A549 (cell line): Measurements from ENCODE around the gene ZNF335. TPM values are rescaled to one million over a fixed set of nuclear protein-coding genes. Genes with fewer than 3 reads are reported as not detected.

ENCODE experiments used
- ATAC-seq, 2 experiments: fragments of 200-7000 bp in 1 of 2; fragments of >200 bp in 1 of 2; cut with Nextera tagmentation in 1 of 2; cut with Tn5 transposase in 1 of 2; 3 replicates each; pipeline versions ENCODE4 v1.8.0 to v1.9.1; 2018 to 2020; ENCODE audit warnings: mild to moderate bottlenecking in 1 of 2, moderate library complexity in 1 of 2
- CTCF ChIA-PET: fragments of 300-600 bp; sonication (Branson Sonifier 250); formaldehyde crosslinking; extraction: SDS; loops from one replicate; lab custom pipeline; 2021; ENCODE audit warnings: antibody characterized with exemption, inconsistent platforms; lab: Yijun Ruan, JAX
- POLR2A ChIA-PET: fragments of 350-600 bp; formaldehyde crosslinking; extraction: SDS; loops from one replicate; lab custom pipeline; 2021; ENCODE audit warnings: antibody characterized with exemption, inconsistent platforms; lab: Yijun Ruan, JAX
- DNase-seq, 2 experiments: peaks; one replicate each; pipeline versions ENCODE4 v3.0.0 to v3.0.0-alpha.2; 2011 to 2016; ENCODE audit warnings: low read depth in 1 of 2, low spot score in 1 of 2
- FAIRE-seq: peaks from 2 replicates; lab custom pipeline; 2011; peaks lifted over from hg19 to GRCh38; lab: Jason Lieb, UNC
- H3K27ac ChIP-seq, 2 experiments: fragments of >200 bp; sonication (Bioruptor Twin); formaldehyde crosslinking; 3 replicates each; pipeline ENCODE4 v1.5.1; 2016 to 2017
- H3K4me1 ChIP-seq: fragments of >200 bp; sonication (Bioruptor Twin); formaldehyde crosslinking; 3 replicates; pipeline ENCODE4 v1.6.1; 2016
- H3K4me2 ChIP-seq: fragments of >200 bp; sonication (Bioruptor Twin); formaldehyde crosslinking; 3 replicates; pipeline ENCODE4 v1.6.1; 2016
- H3K4me3 ChIP-seq: fragments of >200 bp; sonication (Bioruptor Twin); formaldehyde crosslinking; 3 replicates; pipeline ENCODE4 v1.5.1; 2016
- H3K9me3 ChIP-seq: fragments of >200 bp; sonication (Bioruptor Twin); formaldehyde crosslinking; 3 replicates; pipeline ENCODE4 v1.6.1; 2016
- CBX8 ChIP-seq: fragments of 200-600 bp; sonication (generic); IDR thresholded peaks from 2 replicates; pipeline ENCODE4 v1.6.1; 2016
- CEBPB ChIP-seq, 2 experiments: fragments of >200 bp in 1 of 2; sonication (Bioruptor Twin) in 1 of 2; formaldehyde crosslinking in 1 of 2; IDR thresholded peaks; 2 replicates each; pipeline ENCODE4 v1.6.1; 2012 to 2016
- CHD4 ChIP-seq: fragments of 200-600 bp; sonication (generic); IDR thresholded peaks from 2 replicates; pipeline ENCODE4 v1.6.1; 2016; ENCODE audit warnings: antibody characterized with exemption, mild to moderate bottlenecking, borderline replicate concordance
- E2F6 ChIP-seq: IDR thresholded peaks from 2 replicates; pipeline ENCODE4 v1.6.1; 2012; ENCODE audit warnings: low read depth, borderline replicate concordance
- EHMT2 ChIP-seq: fragments of 200-600 bp; sonication (generic); IDR thresholded peaks from 2 replicates; pipeline ENCODE4 v1.6.1; 2016; ENCODE audit warnings: antibody characterized with exemption, low read depth, mild to moderate bottlenecking, moderate library complexity
- EP300 ChIP-seq, 2 experiments: fragments of >200 bp; sonication (Bioruptor Twin); formaldehyde crosslinking; IDR thresholded peaks; 2 replicates in 1 of 2; 3 replicates in 1 of 2; pipeline ENCODE4 v1.6.1; 2016 to 2017
- FOSB ChIP-seq: fragments of 250-450 bp; sonication (Bioruptor Pico); IDR thresholded peaks from 2 replicates; pipeline ENCODE4 v1.5.0; 2020; ENCODE audit warnings: mild to moderate bottlenecking, moderate library complexity
- FOSL2 ChIP-seq, 2 experiments: fragments of 450-650 bp in 1 of 2; fragments of >200 bp in 1 of 2; sonication (Bioruptor Twin) in 1 of 2; formaldehyde crosslinking; IDR thresholded peaks; 2 replicates each; pipeline versions ENCODE4 v1.5.0 to v1.6.1; 2016 to 2020; ENCODE audit warnings: mild to moderate bottlenecking in 1 of 2, moderate library complexity in 1 of 2
- FOXS1 ChIP-seq: fragments of 250-450 bp; sonication (Bioruptor Pico); IDR thresholded peaks from 2 replicates; pipeline ENCODE4 v1.5.0; 2020; ENCODE audit warnings: mild to moderate bottlenecking, moderate library complexity
- HOXA7 ChIP-seq: fragments of 250-450 bp; sonication (Bioruptor Pico); IDR thresholded peaks from 2 replicates; pipeline ENCODE4 v1.5.0; 2020; ENCODE audit warnings: mild to moderate bottlenecking, moderate library complexity
- HOXB13 ChIP-seq: fragments of 250-450 bp; sonication (Bioruptor Pico); IDR thresholded peaks from 2 replicates; pipeline ENCODE4 v1.5.0; 2020; ENCODE audit warnings: low read depth, mild to moderate bottlenecking, moderate library complexity
- HOXB5 ChIP-seq: fragments of 250-450 bp; sonication (Bioruptor Pico); IDR thresholded peaks from 2 replicates; pipeline ENCODE4 v1.5.0; 2020; ENCODE audit warnings: mild to moderate bottlenecking, moderate library complexity
- JUN ChIP-seq, 2 experiments: fragments of >200 bp; sonication (Bioruptor Twin); formaldehyde crosslinking; IDR thresholded peaks; 2 replicates in 1 of 2; 3 replicates in 1 of 2; pipeline ENCODE4 v1.6.1; 2016 to 2017
- MYC ChIP-seq: IDR thresholded peaks from 2 replicates; pipeline ENCODE4 v1.6.1; 2012; ENCODE audit warnings: mild to moderate bottlenecking, inconsistent platforms, low read length, improper control_type of control experiment, borderline replicate concordance
- NPAS2 ChIP-seq: fragments of 250-450 bp; sonication (Bioruptor Pico); IDR thresholded peaks from 2 replicates; pipeline ENCODE4 v1.8.0; 2022; ENCODE audit warnings: mild to moderate bottlenecking, moderate library complexity, borderline replicate concordance
- NR3C1 ChIP-seq: fragments of >200 bp; sonication (Bioruptor Twin); formaldehyde crosslinking; IDR thresholded peaks from 3 replicates; pipeline ENCODE4 v1.6.1; 2017
- POLR2A ChIP-seq: IDR thresholded peaks from 2 replicates; pipeline ENCODE4 v1.6.1; 2012; ENCODE audit warnings: mild to moderate bottlenecking, low read length
- RARB ChIP-seq: fragments of 250-450 bp; sonication (Bioruptor Pico); IDR thresholded peaks from 2 replicates; pipeline ENCODE4 v1.8.0; 2021; ENCODE audit warnings: mild to moderate bottlenecking, moderate library complexity
- RNF2 ChIP-seq: fragments of 200-600 bp; sonication (generic); IDR thresholded peaks from 2 replicates; pipeline ENCODE4 v1.6.1; 2016; ENCODE audit warnings: low read depth, mild to moderate bottlenecking, antibody characterized with exemption, moderate library complexity, borderline replicate concordance
- TFCP2L1 ChIP-seq: fragments of 250-450 bp; sonication (Bioruptor Pico); IDR thresholded peaks from 2 replicates; pipeline ENCODE4 v1.5.0; 2021; ENCODE audit warnings: mild to moderate bottlenecking
- TP53 ChIP-seq: fragments of 250-450 bp; sonication (Bioruptor Pico); IDR thresholded peaks from 2 replicates; pipeline ENCODE4 v1.5.0; 2021; ENCODE audit warnings: mild to moderate bottlenecking, moderate library complexity
- ZFP36 ChIP-seq: fragments of 450-650 bp; IDR thresholded peaks from 2 replicates; pipeline ENCODE4 v1.6.1; 2014; ENCODE audit warnings: borderline replicate concordance; ENCODE audit not compliant: partially characterized antibody
- ZSCAN20 ChIP-seq: fragments of 250-450 bp; sonication (Bioruptor Pico); IDR thresholded peaks from 2 replicates; pipeline ENCODE4 v1.8.0; 2022; ENCODE audit warnings: mild to moderate bottlenecking, moderate library complexity
- WGBS: methylation state at CpG from one replicate; pipeline ENCODE4 v1.1.6; 2017; ENCODE audit errors: missing lambda C conversion rate; 5-methylcytosine and 5-hydroxymethylcytosine counted together
- polyA plus RNA-seq, 4 experiments: library from polyadenylated mRNA; depleted of rRNA in 3 of 4; stranded (reverse); fragments of >200 nt; fragmentation: RNase III in 1 of 4; extraction: RNeasy Plus Mini Kit Qiagen cat#74134 plus additional on column Dnase treatment in 1 of 4; gene quantifications; 2 replicates in 3 of 4; 3 replicates in 1 of 4; pipeline ENCODE4 v1.2.3, GENCODE V29; 2011 to 2017
- TF ChIP-seq, protein P1 (sequence below): fragments of >200 bp; sonication (Bioruptor Twin); formaldehyde crosslinking; IDR thresholded peaks from 3 replicates; pipeline ENCODE4 v1.6.1; 2016
- TF ChIP-seq, protein P2 (sequence below): fragments of 200-600 bp; sonication (generic); IDR thresholded peaks from 2 replicates; pipeline ENCODE4 v1.6.1; 2016; ENCODE audit warnings: antibody characterized with exemption, mild to moderate bottlenecking, moderate library complexity
- TF ChIP-seq, protein P3 (sequence below): fragments of 250-450 bp; sonication (Bioruptor Pico); IDR thresholded peaks from 2 replicates; pipeline ENCODE4 v1.5.0; 2020; ENCODE audit warnings: low read depth, mild to moderate bottlenecking, moderate library complexity
- TF ChIP-seq, protein P4 (sequence below): fragments of 250-450 bp; sonication (Bioruptor Pico); IDR thresholded peaks from 2 replicates; pipeline ENCODE4 v1.5.0; 2021; ENCODE audit warnings: mild to moderate bottlenecking, moderate library complexity, borderline replicate concordance

The ZNF335 gene
- polyA plus RNA-seq, 2 of the 4 experiments (the other 2 are of a cell fraction), result 7.3 to 9.3 TPM

DNA sequence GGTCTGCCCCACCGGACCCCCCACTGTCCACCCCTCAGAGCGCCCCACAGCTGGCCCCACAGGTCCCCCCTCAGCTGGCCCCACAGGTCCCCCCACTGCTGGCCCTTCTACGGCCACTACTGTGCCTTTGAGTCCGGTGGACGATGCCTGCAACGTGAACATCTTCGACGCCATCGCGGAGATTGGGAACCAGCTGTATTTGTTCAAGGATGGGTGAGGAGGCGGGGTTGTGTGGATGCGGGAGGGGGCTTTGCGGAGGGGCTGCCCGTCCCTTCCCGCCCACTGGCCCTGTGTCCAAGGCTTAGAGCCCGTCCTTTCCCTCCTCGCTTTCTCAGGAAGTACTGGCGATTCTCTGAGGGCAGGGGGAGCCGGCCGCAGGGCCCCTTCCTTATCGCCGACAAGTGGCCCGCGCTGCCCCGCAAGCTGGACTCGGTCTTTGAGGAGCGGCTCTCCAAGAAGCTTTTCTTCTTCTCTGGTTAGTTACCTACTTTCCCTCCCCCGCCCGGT, 41.4 kb upstream of the ZNF335 start:
- ChIA-PET CTCF (interaction anchor here (0.7 to 20.1 kb wide), 60 partner anchors 10 to 468 kb away, joined by 3 to 450 read pairs (median 4); partner anchors contain the start of genes ELMO2, SLC12A5, ZNF335 and ZSWIM1), POLR2A (interaction anchor here (0.6 to 1.0 kb wide), 2 partner anchors 26 to 1587 kb away, joined by 5 read pairs; no protein-coding TSS in a partner anchor)
- DNase-seq (no peak), ATAC-seq (peak; percentile 3 to 19; a peak in 3 of 6 replicates), FAIRE-seq (no peak)
- Histone ChIP-seq H3K4me3 (peak overlapping the region; percentile 44; the same call in 2 of the 3 replicates), H3K27ac (no peak overlapping the region), H3K4me2 (peak overlapping the region; percentile 100), H3K4me1 (peaks cover 8% of the 10 kb centered on the region), H3K9me3 (no peaks in the 10 kb centered on the region)
- TF ChIP-seq HOXA7, result no peak
- no peak for TF ChIP-seq ZFP36
- TF ChIP-seq RNF2, result no peak
- TF ChIP-seq HOXB13 (CRISPR knock-in tag), result no peak
- no peak for TF ChIP-seq NR3C1
- no peak for TF ChIP-seq JUN (IDR thresholded peaks at IDR 0.05)
- no peak for TF ChIP-seq CEBPB (IDR thresholded peaks at IDR 0.05)
- TF ChIP-seq MYC, result no peak
- TF ChIP-seq CHD4, result no peak
- TF ChIP-seq, protein P1, sequence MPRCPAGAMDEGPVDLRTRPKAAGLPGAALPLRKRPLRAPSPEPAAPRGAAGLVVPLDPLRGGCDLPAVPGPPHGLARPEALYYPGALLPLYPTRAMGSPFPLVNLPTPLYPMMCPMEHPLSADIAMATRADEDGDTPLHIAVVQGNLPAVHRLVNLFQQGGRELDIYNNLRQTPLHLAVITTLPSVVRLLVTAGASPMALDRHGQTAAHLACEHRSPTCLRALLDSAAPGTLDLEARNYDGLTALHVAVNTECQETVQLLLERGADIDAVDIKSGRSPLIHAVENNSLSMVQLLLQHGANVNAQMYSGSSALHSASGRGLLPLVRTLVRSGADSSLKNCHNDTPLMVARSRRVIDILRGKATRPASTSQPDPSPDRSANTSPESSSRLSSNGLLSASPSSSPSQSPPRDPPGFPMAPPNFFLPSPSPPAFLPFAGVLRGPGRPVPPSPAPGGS, result no peak
- no peak for TF ChIP-seq FOSL2 (IDR thresholded peaks at IDR 0.05)
- no peak for TF ChIP-seq FOSL2 (CRISPR knock-in tag; IDR thresholded peaks at IDR 0.05)
- no peak for TF ChIP-seq CBX8
- TF ChIP-seq ZSCAN20 (CRISPR knock-in tag), result no peak
- TF ChIP-seq, protein P2, sequence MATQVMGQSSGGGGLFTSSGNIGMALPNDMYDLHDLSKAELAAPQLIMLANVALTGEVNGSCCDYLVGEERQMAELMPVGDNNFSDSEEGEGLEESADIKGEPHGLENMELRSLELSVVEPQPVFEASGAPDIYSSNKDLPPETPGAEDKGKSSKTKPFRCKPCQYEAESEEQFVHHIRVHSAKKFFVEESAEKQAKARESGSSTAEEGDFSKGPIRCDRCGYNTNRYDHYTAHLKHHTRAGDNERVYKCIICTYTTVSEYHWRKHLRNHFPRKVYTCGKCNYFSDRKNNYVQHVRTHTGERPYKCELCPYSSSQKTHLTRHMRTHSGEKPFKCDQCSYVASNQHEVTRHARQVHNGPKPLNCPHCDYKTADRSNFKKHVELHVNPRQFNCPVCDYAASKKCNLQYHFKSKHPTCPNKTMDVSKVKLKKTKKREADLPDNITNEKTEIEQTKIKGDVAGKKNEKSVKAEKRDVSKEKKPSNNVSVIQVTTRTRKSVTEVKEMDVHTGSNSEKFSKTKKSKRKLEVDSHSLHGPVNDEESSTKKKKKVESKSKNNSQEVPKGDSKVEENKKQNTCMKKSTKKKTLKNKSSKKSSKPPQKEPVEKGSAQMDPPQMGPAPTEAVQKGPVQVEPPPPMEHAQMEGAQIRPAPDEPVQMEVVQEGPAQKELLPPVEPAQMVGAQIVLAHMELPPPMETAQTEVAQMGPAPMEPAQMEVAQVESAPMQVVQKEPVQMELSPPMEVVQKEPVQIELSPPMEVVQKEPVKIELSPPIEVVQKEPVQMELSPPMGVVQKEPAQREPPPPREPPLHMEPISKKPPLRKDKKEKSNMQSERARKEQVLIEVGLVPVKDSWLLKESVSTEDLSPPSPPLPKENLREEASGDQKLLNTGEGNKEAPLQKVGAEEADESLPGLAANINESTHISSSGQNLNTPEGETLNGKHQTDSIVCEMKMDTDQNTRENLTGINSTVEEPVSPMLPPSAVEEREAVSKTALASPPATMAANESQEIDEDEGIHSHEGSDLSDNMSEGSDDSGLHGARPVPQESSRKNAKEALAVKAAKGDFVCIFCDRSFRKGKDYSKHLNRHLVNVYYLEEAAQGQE, result no peak
- no peak for TF ChIP-seq RARB
- no peak for TF ChIP-seq TP53 (CRISPR knock-in tag)
- TF ChIP-seq FOXS1 (CRISPR knock-in tag), result no peak
- WGBS, result 24% methylated on average over 22 of the region's 29 CpGs

DNA sequence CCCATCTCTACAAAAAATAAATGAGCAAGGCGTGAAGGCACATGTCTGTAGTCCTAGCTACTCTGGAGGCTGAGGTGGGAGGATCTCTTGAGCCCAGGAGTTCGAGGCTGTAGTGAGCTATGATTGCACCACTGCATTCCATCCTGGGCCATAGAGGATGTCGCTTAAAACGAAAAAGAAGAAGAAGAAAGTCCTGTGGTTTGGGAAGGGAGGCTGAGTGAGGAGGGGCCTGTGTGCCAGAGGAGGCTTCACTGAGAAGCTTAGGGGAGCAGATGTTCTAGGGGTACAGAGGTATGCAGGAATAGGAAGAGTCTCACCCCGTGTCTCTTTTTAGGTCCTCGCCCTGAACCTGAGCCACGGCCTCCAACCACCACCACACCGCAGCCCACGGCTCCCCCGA, 40.9 kb upstream of the ZNF335 start:
- FAIRE-seq (no peak), ATAC-seq (no peak), DNase-seq (no peak)
- no peak overlapping the region for H3K27ac ChIP-seq
- 57% methylated on average over 10 of the region's 10 CpGs for WGBS
- no peaks in the 10 kb centered on the region for H3K9me3 ChIP-seq
- H3K4me2 ChIP-seq, result no peak overlapping the region
- H3K4me1 ChIP-seq, result peaks cover 8% of the 10 kb centered on the region
- CTCF ChIA-PET, result interaction anchor here (0.7 to 20.1 kb wide), 46 partner anchors 11 to 425 kb away, joined by 3 to 450 read pairs (median 5); partner anchors contain the start of genes ELMO2, SLC12A5 and ZNF335
- H3K4me3 ChIP-seq, result no peak overlapping the region
- POLR2A ChIA-PET, result no interaction called here
- TF ChIP-seq, protein P3, sequence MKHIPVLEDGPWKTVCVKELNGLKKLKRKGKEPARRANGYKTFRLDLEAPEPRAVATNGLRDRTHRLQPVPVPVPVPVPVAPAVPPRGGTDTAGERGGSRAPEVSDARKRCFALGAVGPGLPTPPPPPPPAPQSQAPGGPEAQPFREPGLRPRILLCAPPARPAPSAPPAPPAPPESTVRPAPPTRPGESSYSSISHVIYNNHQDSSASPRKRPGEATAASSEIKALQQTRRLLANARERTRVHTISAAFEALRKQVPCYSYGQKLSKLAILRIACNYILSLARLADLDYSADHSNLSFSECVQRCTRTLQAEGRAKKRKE (CRISPR knock-in tag), result no peak
- TF ChIP-seq NPAS2 (CRISPR knock-in tag) (no peak), ZFP36 (no peak), CBX8 (no peak), HOXB5 (no peak), EHMT2 (no peak), HOXA7 (no peak), TFCP2L1 (CRISPR knock-in tag) (no peak), FOSB (CRISPR knock-in tag) (no peak), ZSCAN20 (CRISPR knock-in tag) (no peak), MYC (no peak), FOSL2 (IDR thresholded peaks at IDR 0.05) (no peak), FOSL2 (CRISPR knock-in tag; IDR thresholded peaks at IDR 0.05) (no peak), E2F6 (no peak), CEBPB (IDR thresholded peaks at IDR 0.05) (no peak), POLR2A (no peak), RNF2 (no peak), EP300 (IDR thresholded peaks at IDR 0.05) (no peak)
- TF ChIP-seq, protein P4, sequence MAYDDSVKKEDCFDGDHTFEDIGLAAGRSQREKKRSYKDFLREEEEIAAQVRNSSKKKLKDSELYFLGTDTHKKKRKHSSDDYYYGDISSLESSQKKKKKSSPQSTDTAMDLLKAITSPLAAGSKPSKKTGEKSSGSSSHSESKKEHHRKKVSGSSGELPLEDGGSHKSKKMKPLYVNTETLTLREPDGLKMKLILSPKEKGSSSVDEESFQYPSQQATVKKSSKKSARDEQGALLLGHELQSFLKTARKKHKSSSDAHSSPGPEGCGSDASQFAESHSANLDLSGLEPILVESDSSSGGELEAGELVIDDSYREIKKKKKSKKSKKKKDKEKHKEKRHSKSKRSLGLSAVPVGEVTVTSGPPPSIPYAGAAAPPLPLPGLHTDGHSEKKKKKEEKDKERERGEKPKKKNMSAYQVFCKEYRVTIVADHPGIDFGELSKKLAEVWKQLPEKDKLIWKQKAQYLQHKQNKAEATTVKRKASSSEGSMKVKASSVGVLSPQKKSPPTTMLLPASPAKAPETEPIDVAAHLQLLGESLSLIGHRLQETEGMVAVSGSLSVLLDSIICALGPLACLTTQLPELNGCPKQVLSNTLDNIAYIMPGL (CRISPR knock-in tag), result no peak
